B cell (primary cell): Measurements from ENCODE around the gene PIERCE2. TPM values are rescaled to one million over a fixed set of nuclear protein-coding genes. Genes with fewer than 3 reads are reported as not detected.
"Not testable (repeated sequence)": the region's sequence is repeated elsewhere in the genome, so short reads cannot be mapped to it uniquely, and the experiment has no call there.

Experiments
- ATAC-seq: fragments of 200-7000 bp; cut with Tn5 transposase; one replicate; pipeline ENCODE4 v1.10.0; 2021; ENCODE audit warnings: low read depth, mild to moderate bottlenecking, moderate number of reproducible peaks, moderate library complexity
- CTCF ChIA-PET: fragments of 350-600 bp; sonication (Branson Sonifier 250); formaldehyde crosslinking; loops from one replicate; lab custom pipeline; 2021; ENCODE audit warnings: antibody characterized with exemption, inconsistent platforms; lab: Charles Lee
- POLR2A ChIA-PET: fragments of 350-600 bp; sonication (Branson Sonifier 250); formaldehyde crosslinking; loops from one replicate; lab custom pipeline; 2021; ENCODE audit warnings: antibody characterized with exemption; lab: Charles Lee
- DNase-seq: peaks from one replicate; pipeline ENCODE4 v3.0.0; 2013
- H2AFZ ChIP-seq: 2 replicates; pipeline ENCODE4 v1.6.1; 2012; ENCODE audit warnings: mild to moderate bottlenecking, low read depth, low read length; ENCODE audit not compliant: insufficient read depth, poor library complexity, severe bottlenecking
- H3K27ac ChIP-seq, 2 donors: 1 replicate in 1 of 2; 2 replicates in 1 of 2; pipeline ENCODE4 v1.5.1; 2012 to 2013; ENCODE audit warnings: low read length in 2 of 2, mild to moderate bottlenecking in 2 of 2, moderate library complexity in 1 of 2
- H3K27me3 ChIP-seq, 4 experiments: fragments of 200-600 bp in 1 of 4; sonication (generic) in 1 of 4; replicated peaks in 1 of 4; 1 replicate in 2 of 4; 2 replicates in 2 of 4; pipeline versions ENCODE4 v1.6.1 to v1.7.0; 2013 to 2016; ENCODE audit warnings: low read length in 3 of 4, mild to moderate bottlenecking in 2 of 4, mixed read lengths in 1 of 4, moderate library complexity in 1 of 4; ENCODE audit not compliant: insufficient read depth in 4 of 4, control insufficient read depth in 3 of 4; ENCODE audit errors: control extremely low read depth in 1 of 4
- H3K36me3 ChIP-seq, 2 experiments: replicated peaks in 1 of 2; 1 replicate in 1 of 2; 2 replicates in 1 of 2; pipeline versions ENCODE4 v1.6.1 to v1.7.1; 2013; ENCODE audit warnings: low read length in 1 of 2; ENCODE audit not compliant: insufficient read depth in 2 of 2, control insufficient read depth in 1 of 2; ENCODE audit errors: control extremely low read depth in 1 of 2, extremely low read depth in 1 of 2
- H3K4me1 ChIP-seq, 2 donors: fragments of 200-600 bp in 1 of 2; sonication (generic) in 1 of 2; 1 replicate in 1 of 2; 2 replicates in 1 of 2; pipeline versions ENCODE4 v1.5.1 to v1.6.1; 2013 to 2017; ENCODE audit warnings: low read length in 2 of 2; ENCODE audit not compliant: control insufficient read depth in 2 of 2, insufficient read depth in 2 of 2
- H3K4me2 ChIP-seq: replicated peaks from 2 replicates; pipeline ENCODE3; 2012; ENCODE audit warnings: mild to moderate bottlenecking, low read depth, low read length; ENCODE audit not compliant: poor library complexity, severe bottlenecking
- H3K4me3 ChIP-seq, 5 experiments: fragments of 200-600 bp in 1 of 5; sonication (generic) in 1 of 5; 1 replicate in 3 of 5; 2 replicates in 2 of 5; pipeline versions ENCODE4 v1.5.1 to v1.7.0; 2011 to 2016; ENCODE audit warnings: low read length in 4 of 5, mild to moderate bottlenecking in 4 of 5, low read depth in 2 of 5, control low read depth in 1 of 5, moderate library complexity in 1 of 5; ENCODE audit not compliant: insufficient read depth in 1 of 5; ENCODE audit errors: control extremely low read depth in 1 of 5, extremely low read depth in 1 of 5
- H3K79me2 ChIP-seq: fragments of 200-600 bp; sonication (generic); one replicate; pipeline ENCODE4 v1.6.0; 2016; ENCODE audit warnings: low read length; ENCODE audit not compliant: control insufficient read depth, insufficient read depth
- H3K9ac ChIP-seq: fragments of 200-600 bp; sonication (generic); 2 replicates; pipeline ENCODE4 v1.6.1; 2017; ENCODE audit warnings: mild to moderate bottlenecking, low read length, moderate library complexity
- H3K9me3 ChIP-seq, 3 donors: one replicate each; pipeline versions ENCODE4 v1.6.1 to v1.7.1; 2013; ENCODE audit warnings: low read length in 2 of 3; ENCODE audit not compliant: control insufficient read depth in 2 of 3, insufficient read depth in 1 of 3; ENCODE audit errors: control extremely low read depth in 1 of 3
- H4K20me1 ChIP-seq: 2 replicates; pipeline ENCODE4 v1.6.0; 2012; ENCODE audit warnings: mild to moderate bottlenecking, low read length; ENCODE audit not compliant: insufficient read depth, control insufficient read depth, poor library complexity, severe bottlenecking
- H3K27ac Mint-ChIP-seq: one replicate; pipeline ENCODE4 v1.8.0; 2021; ENCODE audit warnings: mixed read lengths
- H3K27me3 Mint-ChIP-seq: one replicate; pipeline ENCODE4 v1.8.0; 2021; ENCODE audit warnings: mixed read lengths
- H3K4me1 Mint-ChIP-seq: one replicate; pipeline ENCODE4 v1.8.0; 2021; ENCODE audit warnings: mixed read lengths
- H3K4me3 Mint-ChIP-seq: one replicate; pipeline ENCODE4 v1.8.0; 2021; ENCODE audit warnings: mixed read lengths
- H3K9me3 Mint-ChIP-seq: one replicate; pipeline ENCODE4 v1.8.0; 2022; ENCODE audit warnings: mixed read lengths; ENCODE audit not compliant: insufficient read depth
- CTCF ChIP-seq: fragments of 200-600 bp; IDR thresholded peaks from one replicate; pipeline ENCODE4 v1.8.0; 2022; ENCODE audit warnings: antibody characterized with exemption, mild to moderate bottlenecking
- EZH2 ChIP-seq: IDR thresholded peaks from 2 replicates; pipeline ENCODE4 v1.6.1; 2012; ENCODE audit warnings: borderline replicate concordance, low read depth, mild to moderate bottlenecking, moderate library complexity, low read length; ENCODE audit not compliant: insufficient read depth, poor library complexity, severe bottlenecking
- WGBS: methylation state at CpG from one replicate; pipeline ENCODE4 v1.1.5; 2013; ENCODE audit warnings: missing lambda C conversion rate; ENCODE audit not compliant: insufficient coverage; 5-methylcytosine and 5-hydroxymethylcytosine counted together
- intact Hi-C: fragments of 100-400 bp; cut with micrococcal nuclease; formaldehyde crosslinking; loops from one replicate; pipeline ENCODE4 v1.10.0; 2022
- polyA plus RNA-seq: library from polyadenylated mRNA; depleted of rRNA; stranded (reverse); fragments of >200 nt; gene quantifications from 2 replicates; pipeline ENCODE4 v1.2.3, GENCODE V29; 2012
- total RNA-seq, 2 donors: library from RNA; stranded (reverse); fragments of 120-200 nt in 1 of 2; gene quantifications; 1 replicate in 1 of 2; 2 replicates in 1 of 2; pipeline versions ENCODE4 v1.2.3 to v1.2.4, GENCODE V29; 2013 to 2022

The PIERCE2 gene
- total and polyA plus RNA-seq, 2 donors (not counting 1 experiment from before 2014, with no cell fraction given), result 1.1 to 1.8 TPM

DNA sequence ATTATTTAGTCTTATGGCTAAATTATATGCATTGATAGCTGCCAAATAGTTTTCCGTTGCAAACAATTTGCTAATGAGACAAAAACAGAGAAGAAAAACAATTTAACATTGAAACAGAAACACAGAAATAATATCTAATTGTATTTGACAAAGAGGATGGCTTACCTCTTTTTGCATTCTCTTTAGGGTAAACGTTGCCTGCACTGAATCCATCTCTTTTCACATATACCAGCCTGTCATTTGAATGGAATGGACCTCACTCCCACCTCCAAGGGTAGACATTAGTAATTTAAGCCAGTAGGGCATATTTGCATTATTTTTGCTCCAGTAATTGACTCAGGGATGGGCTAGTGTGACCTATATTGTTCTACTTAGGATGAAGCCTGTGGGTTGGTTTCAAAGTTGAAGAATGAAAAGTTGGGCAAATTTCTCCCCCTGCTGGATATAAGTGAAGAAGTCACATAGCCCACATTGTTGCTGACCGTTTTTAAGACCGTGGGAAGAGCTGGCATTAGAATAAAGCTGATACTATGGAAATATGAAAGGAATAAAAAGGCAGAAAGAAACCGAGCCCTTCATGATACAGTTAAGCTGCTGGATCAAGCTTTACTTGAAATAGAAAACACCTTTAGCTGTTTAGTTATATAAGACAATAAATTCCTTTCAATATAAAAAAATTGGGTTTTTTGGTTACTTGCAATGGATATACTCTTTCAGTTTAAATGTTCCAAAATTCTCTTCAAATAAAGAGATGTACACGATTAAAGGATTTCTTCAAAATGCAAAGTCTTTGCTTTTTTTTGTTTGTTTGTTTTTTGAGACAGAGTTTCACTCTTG lies 26.9 kb downstream of the PIERCE2 start:
- H3K27ac ChIP-seq, result no peak overlapping the region
- intact Hi-C loops, result loop anchor here (1.0 kb wide), 2 partner anchors 27 to 218 kb away; partner anchors contain the start of genes CCPG1 and PIERCE2
- no peaks in the 10 kb centered on the region for H4K20me1 ChIP-seq
- no peaks in the 10 kb centered on the region for H3K4me1 ChIP-seq
- ATAC-seq (peak; percentile 33), DNase-seq (peak; percentile 57)
- no peaks in the 10 kb centered on the region for H3K9me3 Mint-ChIP-seq
- no peaks in the 10 kb centered on the region for H3K36me3 ChIP-seq
- TF ChIP-seq CTCF, result peak; percentile 69
- no peak for TF ChIP-seq EZH2
- CTCF ChIA-PET, result interaction anchor here (0.5 to 2.9 kb wide), 17 partner anchors 9 to 395 kb away, joined by 3 to 21 read pairs (median 4); partner anchors contain the start of genes CCPG1, PIERCE2, PIGB and PIGBOS1
- POLR2A ChIA-PET, result interaction anchor here (0.6 kb wide), 1 partner anchor 117 kb away, joined by 3 read pairs; no protein-coding TSS in a partner anchor
- H3K4me3 Mint-ChIP-seq, result no peak overlapping the region
- H3K27ac Mint-ChIP-seq, result no peak overlapping the region
- H3K79me2 ChIP-seq, result no peaks in the 10 kb centered on the region
- H3K4me1 Mint-ChIP-seq, result no peaks in the 10 kb centered on the region
- WGBS, result no CpG with 5 or more reads among the region's 6 CpGs
- H3K27me3 ChIP-seq, result no peaks in the 10 kb centered on the region
- no peaks in the 10 kb centered on the region for H3K27me3 Mint-ChIP-seq
- no peak overlapping the region for H3K4me3 ChIP-seq
- H3K4me2 ChIP-seq, result no peak overlapping the region
- no peak overlapping the region for H3K9ac ChIP-seq
- no peak overlapping the region for H2AFZ ChIP-seq
- H3K9me3 ChIP-seq, result no peaks in the 10 kb centered on the region

DNA sequence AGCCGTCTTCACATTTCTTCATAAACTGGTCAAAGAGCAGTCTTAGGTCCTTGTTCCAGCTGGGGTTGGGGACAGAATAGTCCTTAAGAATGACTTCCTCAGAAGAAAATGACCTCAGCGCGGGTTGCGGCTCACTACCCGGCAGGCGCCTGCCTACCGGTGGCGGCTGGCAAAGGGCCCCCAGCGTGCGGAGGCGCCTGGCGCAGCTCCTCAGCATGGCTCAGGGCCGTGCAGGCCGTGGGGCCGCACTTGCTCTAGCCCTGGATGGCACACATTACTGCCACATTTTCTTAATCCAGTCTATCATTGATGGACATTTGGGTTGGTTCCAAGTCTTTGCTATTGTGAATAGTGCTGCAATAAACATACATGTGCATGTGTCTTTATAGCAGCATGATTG lies 34.8 kb downstream of the PIERCE2 start:
- DNase-seq, H3K27me3 Mint-ChIP-seq, H3K9me3 Mint-ChIP-seq, H3K4me1 Mint-ChIP-seq, H3K9ac ChIP-seq, H3K27me3 ChIP-seq, H3K79me2 ChIP-seq, H3K36me3 ChIP-seq, H3K27ac Mint-ChIP-seq, intact Hi-C loops, H4K20me1 ChIP-seq, H3K4me2 ChIP-seq, CTCF ChIA-PET, H2AFZ ChIP-seq, H3K4me1 ChIP-seq, ATAC-seq, POLR2A ChIA-PET, H3K4me3 ChIP-seq, H3K27ac ChIP-seq, H3K4me3 Mint-ChIP-seq: not testable (repeated sequence)
- 94% methylated on average over 11 of the region's 15 CpGs for whole genome bisulfite sequencing
- peaks cover 0 to 22% (median 0%) of the 10 kb centered on the region in 3 donors for H3K9me3 ChIP-seq

- peaks cover 0 to 22% (median 0%) of the 10 kb centered on the region in 3 donors for H3K9me3 ChIP-seq
- H3K4me1 Mint-ChIP-seq, ATAC-seq, POLR2A ChIA-PET, intact Hi-C loops, H3K4me2 ChIP-seq, H4K20me1 ChIP-seq, CTCF ChIA-PET, H3K4me1 ChIP-seq, H3K79me2 ChIP-seq, H3K36me3 ChIP-seq, H3K27ac Mint-ChIP-seq, H3K27me3 ChIP-seq, H3K4me3 Mint-ChIP-seq, H2AFZ ChIP-seq, H3K4me3 ChIP-seq, H3K9ac ChIP-seq, H3K9me3 Mint-ChIP-seq, DNase-seq, H3K27me3 Mint-ChIP-seq, H3K27ac ChIP-seq: not testable (repeated sequence)
- 96% methylated on average over 17 of the region's 27 CpGs for WGBS
These were observed 37.6 kb downstream of the PIERCE2 start for GRCh38 chr15:55445936-55446335.
